Hepatocyte (in vitro differentiated cells): ENCODE measurements around the gene SV2A. TPM values are rescaled to one million over a fixed set of nuclear protein-coding genes. Genes with fewer than 3 reads are reported as not detected.
A peak's percentile ranks its signal among the peaks of the same experiment; 100 is the strongest.

ENCODE experiments used
- DNase-seq: peaks from one replicate; pipeline ENCODE4 v3.0.0-alpha.2; 2016; ENCODE audit warnings: low spot score
- H2AFZ ChIP-seq: fragments of 200-600 bp; sonication (generic); 2 replicates; pipeline ENCODE4 v1.6.0; 2016; ENCODE audit warnings: antibody characterized with exemption, mild to moderate bottlenecking
- H3K27ac ChIP-seq: fragments of 200-600 bp; sonication (generic); 2 replicates; pipeline ENCODE4 v1.5.1; 2016; ENCODE audit warnings: mild to moderate bottlenecking
- H3K27me3 ChIP-seq: fragments of 200-600 bp; sonication (generic); 2 replicates; pipeline ENCODE4 v1.6.1; 2016
- H3K36me3 ChIP-seq: fragments of 200-600 bp; sonication (generic); replicated peaks from 2 replicates; pipeline ENCODE4 v1.5.1; 2016; ENCODE audit warnings: low read depth; ENCODE audit not compliant: insufficient read depth
- H3K4me1 ChIP-seq: fragments of 200-600 bp; sonication (generic); 2 replicates; pipeline ENCODE4 v1.5.1; 2016; ENCODE audit warnings: mild to moderate bottlenecking, moderate library complexity; ENCODE audit not compliant: insufficient read depth
- H3K4me2 ChIP-seq: fragments of 200-600 bp; sonication (generic); 2 replicates; pipeline ENCODE4 v1.6.0; 2016
- H3K4me3 ChIP-seq: fragments of 200-600 bp; sonication (generic); 2 replicates; pipeline ENCODE4 v1.5.1; 2016; ENCODE audit warnings: mild to moderate bottlenecking
- H3K79me2 ChIP-seq: fragments of 200-600 bp; sonication (generic); 2 replicates; pipeline ENCODE4 v1.6.0; 2017; ENCODE audit warnings: mild to moderate bottlenecking
- H3K9me2 ChIP-seq: fragments of 200-600 bp; sonication (generic); replicated peaks from 2 replicates; pipeline ENCODE4 v1.6.0; 2017; ENCODE audit warnings: mild to moderate bottlenecking; ENCODE audit not compliant: insufficient read depth
- H3K9me3 ChIP-seq: fragments of 200-600 bp; sonication (generic); 2 replicates; pipeline ENCODE4 v1.5.1; 2016; ENCODE audit warnings: low read depth, mild to moderate bottlenecking
- H4K20me1 ChIP-seq: fragments of 200-600 bp; sonication (generic); 2 replicates; pipeline ENCODE4 v1.6.0; 2016; ENCODE audit warnings: mild to moderate bottlenecking; ENCODE audit not compliant: insufficient read depth, poor library complexity, severe bottlenecking
- CTCF ChIP-seq: fragments of 200-600 bp; sonication (generic); IDR thresholded peaks from 2 replicates; pipeline ENCODE4 v1.5.1; 2016; ENCODE audit warnings: antibody characterized with exemption, mild to moderate bottlenecking; ENCODE audit not compliant: poor library complexity
- EZH2 ChIP-seq: fragments of 200-600 bp; sonication (generic); IDR thresholded peaks from 2 replicates; pipeline ENCODE4 v1.6.1; 2016; ENCODE audit warnings: antibody characterized with exemption, mild to moderate bottlenecking, borderline replicate concordance
- EZH2phosphoT487 ChIP-seq: fragments of 200-600 bp; sonication (generic); IDR thresholded peaks from one replicate; pipeline ENCODE4 v1.6.1; 2018; ENCODE audit warnings: antibody characterized with exemption, mild to moderate bottlenecking, low read depth, moderate library complexity; ENCODE audit not compliant: unreplicated experiment, severe bottlenecking
- WGBS: methylation state at CpG from one replicate; pipeline ENCODE4 v1.1.6; 2016; ENCODE audit warnings: low lambda C conversion rate; ENCODE audit errors: missing lambda C conversion rate; 5-methylcytosine and 5-hydroxymethylcytosine counted together
- polyA plus RNA-seq: library from polyadenylated mRNA; unstranded; fragments of >200 nt; fragmentation: Nextera tagmentation; extraction: Ambion mirVana; gene quantifications from 2 replicates; pipeline ENCODE4 v1.2.1, GENCODE V29; 2016
- total RNA-seq: library from RNA; depleted of rRNA; stranded (reverse); fragments of >200 nt; gene quantifications from 2 replicates; pipeline ENCODE4 v1.2.3, GENCODE V29; 2014

Gene SV2A
- total and polyA plus RNA-seq, 2 experiments from 2014 or later = 5.0 to 5.5 TPM

DNA sequence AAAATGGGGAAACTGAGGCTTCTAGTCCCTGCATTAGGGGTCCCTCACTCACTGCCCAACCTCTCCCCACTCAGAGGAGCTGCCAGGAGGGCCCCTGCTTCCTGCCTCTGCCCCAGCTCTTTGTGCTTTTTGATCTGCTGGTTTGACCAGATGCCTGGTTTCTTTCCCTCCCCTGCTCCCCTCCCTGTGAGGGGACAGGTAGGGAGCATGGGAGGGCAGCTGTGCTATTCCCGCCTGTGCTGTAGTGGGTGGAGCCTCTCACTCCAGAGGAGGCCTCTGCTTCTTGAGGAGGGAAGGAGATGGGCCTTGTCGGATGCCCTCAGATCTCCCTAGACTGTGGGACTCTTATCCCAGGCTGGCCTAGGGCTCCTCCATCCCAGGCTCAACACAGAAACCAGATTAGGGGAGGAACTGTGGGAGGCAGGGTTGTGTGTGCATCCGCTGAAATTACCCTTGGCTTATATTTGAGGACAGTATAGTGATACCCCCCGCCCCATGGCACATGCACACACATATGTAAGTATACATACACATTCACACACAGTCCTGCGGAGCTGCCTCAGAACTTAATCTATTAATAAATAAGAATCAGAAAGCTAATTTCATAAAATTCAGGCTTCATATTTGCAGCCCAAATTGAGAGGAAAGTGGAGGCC is 13.7 kb downstream of the SV2A start:
- Histone ChIP-seq H3K4me2 (no peak overlapping the region), H3K4me1 (no peaks in the 10 kb centered on the region), H3K27me3 (no peaks in the 10 kb centered on the region), H4K20me1 (no peaks in the 10 kb centered on the region), H3K4me3 (no peak overlapping the region), H3K79me2 (peaks cover 4% of the 10 kb centered on the region), H3K27ac (no peak overlapping the region), H3K9me2 (no peaks in the 10 kb centered on the region), H3K9me3 (no peaks in the 10 kb centered on the region), H3K36me3 (no peaks in the 10 kb centered on the region), H2AFZ (no peak overlapping the region)
- WGBS = 86% methylated on average over 5 of the region's 5 CpGs
- no peak for TF ChIP-seq EZH2
- TF ChIP-seq CTCF = no peak
- TF ChIP-seq EZH2phosphoT487 = no peak
- DNase-seq = no peak

DNA sequence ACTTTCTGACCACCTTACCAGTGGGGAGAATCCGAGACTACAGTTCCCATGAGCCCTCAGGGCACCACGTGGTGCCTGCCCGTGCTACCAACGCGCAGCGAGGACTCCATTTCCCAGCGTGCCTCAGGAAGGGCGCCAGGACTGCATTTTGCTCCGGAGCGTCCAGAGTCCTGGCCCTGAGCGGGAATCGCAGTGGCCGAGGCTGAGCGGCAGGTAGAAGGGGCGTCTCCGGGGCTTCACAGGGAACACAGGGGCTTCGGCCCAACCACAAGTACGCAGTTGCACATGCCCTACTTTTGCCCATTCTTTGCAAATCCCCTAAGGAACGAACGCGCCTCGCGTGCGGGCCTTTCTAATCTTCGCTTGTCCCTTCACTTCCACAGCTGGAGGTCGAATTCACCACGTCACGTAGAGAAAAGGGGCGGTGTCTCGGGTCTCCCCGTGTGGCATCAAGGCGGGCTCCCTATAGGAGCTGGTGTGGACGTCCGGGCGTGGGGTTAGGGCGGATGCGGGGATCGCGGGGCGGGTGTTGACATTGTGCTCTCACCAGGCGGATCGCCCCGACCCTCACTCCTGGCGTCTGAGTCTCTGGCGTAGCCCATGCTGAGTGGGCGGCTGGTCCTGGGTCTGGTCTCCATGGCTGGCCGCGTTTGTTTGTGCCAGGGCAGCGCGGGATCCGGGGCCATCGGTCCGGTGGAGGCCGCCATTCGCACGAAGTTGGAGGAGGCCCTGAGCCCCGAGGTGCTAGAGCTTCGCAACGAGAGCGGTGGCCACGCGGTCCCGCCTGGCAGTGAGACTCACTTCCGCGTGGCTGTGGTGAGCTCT is 18.0 kb downstream of the SV2A start, which contains the start of gene BOLA1:
Gene BOLA1, plus strand, starts transcription at position 109 of the 825 bp plus-strand sequence. Its CDS starts 492 bp downstream, at position 601.
- H3K4me3 ChIP-seq = peak within 1 kb of the TSS; percentile 35
- TF ChIP-seq EZH2phosphoT487 = no peak
- TF ChIP-seq CTCF = no peak
- no peak for TF ChIP-seq EZH2
- peak within 1 kb of the TSS; percentile 83 for H3K27ac ChIP-seq
- no peaks in the 10 kb centered on the region for H3K4me1 ChIP-seq
- H4K20me1 ChIP-seq = no peaks in the 10 kb centered on the region
- no peaks in the 10 kb centered on the region for H3K36me3 ChIP-seq
- peak within 1 kb of the TSS; percentile 77 for H3K4me2 ChIP-seq
- H3K9me2 ChIP-seq = no peaks in the 10 kb centered on the region
- H2AFZ ChIP-seq = peak within 1 kb of the TSS; percentile 66
- WGBS = 28% methylated on average over 54 of the region's 65 CpGs
- H3K27me3 ChIP-seq = no peaks in the 10 kb centered on the region
- peak; percentile 95 for DNase-seq
- H3K9me3 ChIP-seq = no peaks in the 10 kb centered on the region
- H3K79me2 ChIP-seq = peaks cover 4% of the 10 kb centered on the region

DNA sequence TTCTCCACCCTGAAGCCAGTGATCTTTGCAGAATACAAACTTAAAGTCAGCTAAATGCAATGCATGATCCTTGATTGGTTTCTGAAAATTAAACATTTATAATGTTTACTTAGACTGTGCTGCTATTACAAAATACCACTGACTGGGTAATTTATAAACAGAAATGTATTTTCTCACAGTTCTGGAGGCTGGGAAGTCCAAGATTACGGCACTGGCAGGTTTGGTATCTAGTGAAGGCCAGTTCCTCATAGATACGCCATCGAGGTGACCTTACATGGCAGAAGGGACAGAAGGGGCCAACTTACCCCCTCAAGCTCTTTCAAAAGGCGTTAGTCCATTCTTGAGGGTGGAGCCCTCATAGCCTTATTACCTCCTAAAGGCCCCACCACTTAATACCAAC is 21.1 kb downstream of the SV2A start:
- H3K79me2 ChIP-seq = peaks cover 4% of the 10 kb centered on the region
- H3K4me1 ChIP-seq = no peaks in the 10 kb centered on the region
- H3K9me3 ChIP-seq = no peaks in the 10 kb centered on the region
- 95% methylated on average over 4 of the region's 4 CpGs for WGBS
- no peak overlapping the region for H3K27ac ChIP-seq
- H3K4me2 ChIP-seq = no peak overlapping the region
- DNase-seq = no peak
- no peak overlapping the region for H3K4me3 ChIP-seq
- H3K36me3 ChIP-seq = no peaks in the 10 kb centered on the region
- H4K20me1 ChIP-seq = no peaks in the 10 kb centered on the region
- TF ChIP-seq EZH2phosphoT487 (no peak), CTCF (no peak), EZH2 (no peak)
- H2AFZ ChIP-seq = no peak overlapping the region
- H3K9me2 ChIP-seq = no peaks in the 10 kb centered on the region
- no peaks in the 10 kb centered on the region for H3K27me3 ChIP-seq
